LNCaP clone FGC (cell line): Measurements from ENCODE around the gene UBE2N.

Experiments used
- DNase-seq: peaks from one replicate; pipeline ENCODE4 v3.0.0-alpha.2; 2011; ENCODE audit warnings: low read depth
- H3K4me3 ChIP-seq: 2 replicates; pipeline ENCODE4 v1.5.1; 2011; ENCODE audit warnings: mild to moderate bottlenecking, low read depth, low read length, control low read depth
- TF ChIP-seq, protein P1 (sequence below): IDR thresholded peaks from 2 replicates; pipeline ENCODE4 v1.5.1; 2012; ENCODE audit warnings: mild to moderate bottlenecking; ENCODE audit not compliant: control insufficient read depth, insufficient read depth; ENCODE audit errors: extremely low read depth

UBE2N gene

DNA sequence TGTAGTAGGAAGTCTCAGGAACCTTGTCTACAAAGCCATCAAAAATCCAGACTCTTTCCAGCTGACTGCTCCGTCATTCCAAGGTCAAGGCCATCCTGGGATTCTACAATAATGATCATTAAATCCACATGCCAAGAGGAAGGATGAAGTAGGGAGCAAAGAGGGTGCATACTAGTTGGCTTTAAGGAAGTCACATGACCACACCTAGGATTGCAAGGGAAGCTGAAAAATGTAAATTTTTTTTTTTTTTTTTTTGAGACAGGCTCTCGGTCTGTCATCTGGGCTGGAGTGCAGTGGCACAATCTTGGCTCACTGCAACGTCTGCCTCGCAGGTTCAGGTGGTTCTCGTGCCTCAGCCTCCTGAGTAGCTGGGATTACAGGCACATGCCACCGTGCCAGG is 18.3 kb upstream of the UBE2N start:
- no peak overlapping the region for H3K4me3 ChIP-seq
- DNase-seq: no peak
- TF ChIP-seq, protein P1, sequence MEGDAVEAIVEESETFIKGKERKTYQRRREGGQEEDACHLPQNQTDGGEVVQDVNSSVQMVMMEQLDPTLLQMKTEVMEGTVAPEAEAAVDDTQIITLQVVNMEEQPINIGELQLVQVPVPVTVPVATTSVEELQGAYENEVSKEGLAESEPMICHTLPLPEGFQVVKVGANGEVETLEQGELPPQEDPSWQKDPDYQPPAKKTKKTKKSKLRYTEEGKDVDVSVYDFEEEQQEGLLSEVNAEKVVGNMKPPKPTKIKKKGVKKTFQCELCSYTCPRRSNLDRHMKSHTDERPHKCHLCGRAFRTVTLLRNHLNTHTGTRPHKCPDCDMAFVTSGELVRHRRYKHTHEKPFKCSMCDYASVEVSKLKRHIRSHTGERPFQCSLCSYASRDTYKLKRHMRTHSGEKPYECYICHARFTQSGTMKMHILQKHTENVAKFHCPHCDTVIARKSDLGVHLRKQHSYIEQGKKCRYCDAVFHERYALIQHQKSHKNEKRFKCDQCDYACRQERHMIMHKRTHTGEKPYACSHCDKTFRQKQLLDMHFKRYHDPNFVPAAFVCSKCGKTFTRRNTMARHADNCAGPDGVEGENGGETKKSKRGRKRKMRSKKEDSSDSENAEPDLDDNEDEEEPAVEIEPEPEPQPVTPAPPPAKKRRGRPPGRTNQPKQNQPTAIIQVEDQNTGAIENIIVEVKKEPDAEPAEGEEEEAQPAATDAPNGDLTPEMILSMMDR: no peak

DNA sequence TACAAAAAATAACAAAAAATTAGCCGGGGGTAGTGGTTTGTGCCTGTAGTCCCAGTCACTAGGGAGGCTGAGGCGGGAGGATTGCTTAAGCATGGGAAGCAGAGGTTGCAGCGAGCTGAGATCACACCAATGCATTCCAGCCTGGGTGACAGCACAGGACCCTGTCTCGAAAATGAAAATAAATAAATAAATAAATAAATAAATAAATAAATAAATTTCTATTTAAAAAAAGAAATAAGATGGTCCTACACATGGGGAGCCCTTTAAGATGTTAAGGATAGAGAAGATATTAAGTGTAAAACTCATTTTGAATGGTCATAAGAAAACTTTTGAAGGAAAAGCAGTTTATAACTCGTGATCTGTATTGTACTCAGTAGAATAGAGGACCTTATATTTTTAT is 17.4 kb upstream of the UBE2N start:
- TF ChIP-seq, protein P1: no peak
- DNase-seq: no peak
- H3K4me3 ChIP-seq: no peak overlapping the region

DNA sequence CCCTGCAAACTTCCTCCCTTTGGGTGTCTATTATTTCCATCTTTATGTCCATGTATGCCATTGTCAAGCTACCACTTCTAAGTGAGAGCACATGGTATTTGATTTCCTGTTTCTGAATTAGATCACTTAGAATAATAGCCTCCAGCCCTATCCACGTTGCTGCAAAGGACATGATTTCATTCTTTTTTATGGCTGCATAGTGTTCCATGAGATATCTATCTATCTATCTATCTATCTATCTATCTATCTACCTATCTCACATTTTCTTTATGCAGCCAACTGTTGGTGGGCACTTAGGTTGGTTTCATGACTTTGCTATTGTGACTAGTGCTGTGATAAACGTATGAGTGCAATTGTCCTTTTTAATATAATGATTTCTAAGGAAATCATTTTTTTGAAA is 14.3 kb upstream of the UBE2N start:
- no peak for DNase-seq
- no peak overlapping the region for H3K4me3 ChIP-seq
- TF ChIP-seq, protein P1: no peak

DNA sequence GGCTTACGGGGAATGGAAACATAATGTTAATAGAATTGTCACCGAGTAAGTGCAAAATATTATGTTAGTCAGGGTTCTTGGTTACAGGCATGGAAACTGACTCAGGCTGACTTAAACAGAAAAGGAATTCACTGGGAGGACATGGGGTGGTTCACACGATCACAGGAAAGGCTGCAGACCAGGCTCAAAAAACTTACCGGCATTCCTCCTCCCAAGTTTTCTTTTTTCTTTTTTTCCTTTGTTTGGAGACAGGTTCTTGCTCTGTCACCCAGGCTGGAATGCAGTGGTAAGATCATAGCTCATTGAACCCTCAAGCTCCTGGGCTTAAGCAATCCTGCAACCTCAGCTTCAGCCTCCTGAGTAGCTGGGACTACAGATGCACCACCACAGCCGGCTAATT is 11.9 kb upstream of the UBE2N start:
- DNase-seq: no peak
- no peak overlapping the region for H3K4me3 ChIP-seq
- TF ChIP-seq, protein P1: no peak

DNA sequence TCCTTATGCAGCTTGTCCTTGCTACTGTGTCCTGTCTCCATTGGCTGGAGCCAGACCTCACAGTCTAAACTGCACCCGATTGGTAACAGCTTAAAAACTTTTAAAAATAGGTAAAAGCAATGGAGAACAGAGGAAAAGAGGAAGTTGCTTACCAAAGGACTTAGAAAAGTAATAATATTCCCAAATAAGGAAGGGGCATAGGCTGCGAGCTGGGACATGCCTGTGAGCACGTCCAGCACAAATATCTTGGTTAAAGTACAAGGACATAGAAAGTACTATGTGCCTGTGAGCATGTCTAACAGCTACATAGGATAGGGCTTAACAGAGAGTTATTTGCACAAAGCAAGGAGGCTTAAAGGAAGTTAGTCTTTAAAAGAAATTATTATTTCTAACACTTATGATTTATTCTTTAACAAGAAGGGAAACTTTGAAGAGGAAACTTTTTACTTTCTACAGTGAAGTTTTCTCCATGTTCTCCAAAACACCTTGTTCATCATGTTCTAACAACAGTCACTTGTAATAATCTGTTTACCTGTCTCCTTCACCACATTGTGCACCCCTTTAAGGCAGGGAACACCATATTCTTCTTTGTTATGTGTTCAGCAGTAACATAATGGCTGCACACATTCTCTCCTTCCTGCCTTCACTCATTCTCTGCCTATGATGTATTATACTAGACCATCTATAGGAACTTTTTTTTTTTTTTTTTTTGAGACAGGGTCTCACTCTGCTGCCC is 9.8 kb upstream of the UBE2N start:
- TF ChIP-seq, protein P1: no peak
- H3K4me3 ChIP-seq: no peak overlapping the region
- DNase-seq: no peak

DNA sequence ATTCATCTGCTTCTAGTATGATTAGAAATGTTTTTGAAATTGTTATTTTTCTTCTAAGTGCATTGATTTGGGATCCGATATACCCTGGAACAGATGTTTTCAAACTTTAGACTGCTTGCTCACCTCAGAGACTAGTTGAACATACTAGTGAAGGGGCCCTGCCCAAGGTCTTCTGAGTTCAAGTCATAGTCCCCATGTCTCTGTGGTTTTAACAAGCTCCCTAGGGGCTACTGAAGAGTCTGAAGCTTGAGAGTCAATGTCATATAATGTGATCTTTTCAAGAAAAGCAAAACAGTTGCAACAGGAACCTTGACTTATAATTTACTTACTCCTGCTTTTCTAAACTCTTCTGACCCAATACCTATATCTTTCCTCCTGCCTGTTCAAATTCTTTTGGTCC is 7.5 kb upstream of the UBE2N start:
- DNase-seq: no peak
- H3K4me3 ChIP-seq: no peak overlapping the region
- TF ChIP-seq, protein P1: no peak

DNA sequence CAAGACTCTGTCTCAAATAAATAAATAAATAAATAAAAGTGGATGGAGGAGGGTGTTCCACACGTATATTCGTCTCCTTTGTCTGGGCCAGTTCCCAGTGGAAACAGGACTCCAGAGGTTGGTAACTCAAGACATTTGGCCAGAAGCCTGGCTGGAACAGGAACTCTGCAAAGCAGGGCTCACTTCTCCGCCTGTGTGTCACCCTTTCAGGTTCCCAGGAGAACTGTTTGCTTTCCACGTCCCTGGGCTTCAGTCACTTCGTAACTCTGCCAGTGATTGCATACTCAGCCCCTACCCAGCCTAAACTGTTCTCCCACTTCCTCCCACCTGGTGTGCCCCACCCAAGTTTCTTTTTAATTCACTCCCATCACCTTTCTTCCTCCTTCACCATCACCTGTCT is 7.0 kb upstream of the UBE2N start:
- DNase-seq: peak; percentile 86
- TF ChIP-seq, protein P1: no peak
- no peak overlapping the region for H3K4me3 ChIP-seq
